Measurements from ENCODE around the gene UBE2O.

UBE2O gene

DNA sequence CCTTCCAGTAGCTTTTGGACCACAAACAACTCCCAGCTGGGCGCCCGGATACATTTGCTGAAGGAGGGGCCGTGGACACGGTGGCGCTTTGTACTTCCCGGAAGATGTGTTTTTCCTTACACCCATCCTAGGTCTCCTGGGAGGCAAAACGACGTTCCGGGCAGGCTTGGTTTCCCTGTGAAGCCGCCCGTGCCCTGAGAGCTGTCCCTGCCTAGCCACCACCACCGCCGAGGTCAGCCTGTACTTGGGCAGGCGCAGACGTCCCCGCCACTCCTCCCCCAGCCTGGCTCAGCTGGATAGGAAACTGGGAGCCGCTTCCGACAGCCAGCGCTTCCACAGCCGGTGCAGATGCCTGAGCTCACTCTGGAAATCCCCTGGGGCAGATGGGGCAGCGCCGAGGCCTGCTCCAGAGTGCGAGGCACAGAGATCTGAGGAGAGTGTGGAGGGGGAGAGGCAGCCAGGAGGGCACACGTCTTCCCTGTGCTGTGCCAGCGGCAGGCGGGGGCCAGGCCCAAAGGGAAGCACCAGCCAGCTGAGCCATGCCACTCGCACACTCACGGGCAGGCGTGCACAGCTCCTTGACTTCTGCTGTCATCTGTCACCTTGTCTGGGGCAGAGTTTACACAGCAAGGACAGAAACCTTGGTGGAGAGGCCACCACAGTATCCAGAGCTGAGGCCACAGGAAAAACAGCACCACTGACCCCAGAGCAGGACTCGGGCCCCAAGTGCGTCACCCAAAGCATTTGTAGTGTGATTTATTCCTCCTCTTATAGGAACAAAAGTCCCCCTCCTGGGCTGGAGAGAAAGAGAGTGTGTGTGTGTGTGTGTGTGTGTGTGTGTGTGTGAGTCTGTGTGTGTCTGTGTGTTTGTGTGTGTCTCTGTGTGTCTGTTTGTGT lies 45.3 kb upstream of the UBE2O start (continued):
- TF ChIP-seq ZBTB20 (tag by site-specific recombination; IDR thresholded peaks at IDR 0.05) (peak; percentile 79), ZBTB21 (tag by site-specific recombination; IDR thresholded peaks at IDR 0.05) (no peak), ZNF76 (tag by site-specific recombination; IDR thresholded peaks at IDR 0.05; ENCODE audit: borderline replicate concordance, low read depth) (0 out of 2 replicates have a peak, but pooled peaks have one; percentile 20), OSR2 (tag by site-specific recombination; IDR thresholded peaks at IDR 0.05) (peak; percentile 93), ZBTB7A (tag by site-specific recombination; IDR thresholded peaks at IDR 0.05; ENCODE audit: low read depth) (0 out of 2 replicates have a peak, but pooled peaks have one; percentile 15), ZNF600 (tag by site-specific recombination; IDR thresholded peaks at IDR 0.05) (peak; percentile 99), ZNF416 (tag by site-specific recombination; IDR thresholded peaks at IDR 0.05) (no peak), ZNF785 (tag by site-specific recombination; IDR thresholded peaks at IDR 0.05) (no peak)
- TF ChIP-seq, protein P1, sequence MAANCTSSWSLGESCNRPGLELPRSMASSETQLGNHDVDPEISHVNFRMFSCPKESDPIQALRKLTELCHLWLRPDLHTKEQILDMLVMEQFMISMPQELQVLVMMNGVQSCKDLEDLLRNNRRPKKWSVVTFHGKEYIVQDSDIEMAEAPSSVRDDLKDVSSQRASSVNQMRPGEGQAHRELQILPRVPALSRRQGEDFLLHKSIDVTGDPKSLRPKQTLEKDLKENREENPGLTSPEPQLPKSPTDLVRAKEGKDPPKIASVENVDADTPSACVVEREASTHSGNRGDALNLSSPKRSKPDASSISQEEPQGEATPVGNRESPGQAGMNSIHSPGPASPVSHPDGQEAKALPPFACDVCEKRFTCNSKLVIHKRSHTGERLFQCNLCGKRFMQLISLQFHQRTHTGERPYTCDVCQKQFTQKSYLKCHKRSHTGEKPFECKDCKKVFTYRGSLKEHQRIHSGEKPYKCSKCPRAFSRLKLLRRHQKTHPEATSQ (tag by site-specific recombination; IDR thresholded peaks at IDR 0.05) = no peak
- TF ChIP-seq, protein P2, sequence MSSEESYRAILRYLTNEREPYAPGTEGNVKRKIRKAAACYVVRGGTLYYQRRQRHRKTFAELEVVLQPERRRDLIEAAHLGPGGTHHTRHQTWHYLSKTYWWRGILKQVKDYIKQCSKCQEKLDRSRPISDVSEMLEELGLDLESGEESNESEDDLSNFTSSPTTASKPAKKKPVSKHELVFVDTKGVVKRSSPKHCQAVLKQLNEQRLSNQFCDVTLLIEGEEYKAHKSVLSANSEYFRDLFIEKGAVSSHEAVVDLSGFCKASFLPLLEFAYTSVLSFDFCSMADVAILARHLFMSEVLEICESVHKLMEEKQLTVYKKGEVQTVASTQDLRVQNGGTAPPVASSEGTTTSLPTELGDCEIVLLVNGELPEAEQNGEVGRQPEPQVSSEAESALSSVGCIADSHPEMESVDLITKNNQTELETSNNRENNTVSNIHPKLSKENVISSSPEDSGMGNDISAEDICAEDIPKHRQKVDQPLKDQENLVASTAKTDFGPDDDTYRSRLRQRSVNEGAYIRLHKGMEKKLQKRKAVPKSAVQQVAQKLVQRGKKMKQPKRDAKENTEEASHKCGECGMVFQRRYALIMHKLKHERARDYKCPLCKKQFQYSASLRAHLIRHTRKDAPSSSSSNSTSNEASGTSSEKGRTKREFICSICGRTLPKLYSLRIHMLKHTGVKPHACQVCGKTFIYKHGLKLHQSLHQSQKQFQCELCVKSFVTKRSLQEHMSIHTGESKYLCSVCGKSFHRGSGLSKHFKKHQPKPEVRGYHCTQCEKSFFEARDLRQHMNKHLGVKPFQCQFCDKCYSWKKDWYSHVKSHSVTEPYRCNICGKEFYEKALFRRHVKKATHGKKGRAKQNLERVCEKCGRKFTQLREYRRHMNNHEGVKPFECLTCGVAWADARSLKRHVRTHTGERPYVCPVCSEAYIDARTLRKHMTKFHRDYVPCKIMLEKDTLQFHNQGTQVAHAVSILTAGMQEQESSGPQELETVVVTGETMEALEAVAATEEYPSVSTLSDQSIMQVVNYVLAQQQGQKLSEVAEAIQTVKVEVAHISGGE (tag by site-specific recombination; conservative IDR thresholded peaks at IDR 0.05; ENCODE audit: low read depth) = no peak

DNA sequence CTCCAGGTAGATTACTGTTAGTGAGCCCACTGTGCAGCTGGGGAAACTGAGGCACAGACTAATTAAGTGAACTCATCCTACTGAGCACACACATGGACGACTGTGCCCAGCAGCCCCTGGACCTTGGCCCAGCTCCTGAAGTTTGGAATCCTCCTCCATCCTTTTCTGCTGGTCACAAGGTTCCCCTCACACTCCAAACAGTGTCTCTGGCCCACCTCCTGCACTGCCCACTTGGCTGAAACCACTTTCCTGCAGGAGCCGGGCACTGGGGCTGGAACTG lies 44.7 kb upstream of the UBE2O start:
- Histone ChIP-seq H3K36me3 (ENCODE audit: control insufficient read depth in 2 of 2, insufficient read depth in 1 of 2, low read length in 2 of 2) (no peaks in the 10 kb centered on the region), H3K9me3 (ENCODE audit: control insufficient read depth, insufficient read depth, low read depth, low read length) (no peaks in the 10 kb centered on the region), H3K4me1 (ENCODE audit: control insufficient read depth, insufficient read depth, low read length) (peaks cover 21% of the 10 kb centered on the region), H3K4me3 (ENCODE audit: low read depth, low read length) (no peak overlapping the region), H3K27ac (ENCODE audit: extremely low read depth, low read depth, low read length) (no peak overlapping the region)
- ChIA-PET CTCF (interaction anchor here (0.6 to 3.6 kb wide), 4 partner anchors 8 to 92 kb away, joined by 3 to 15 read pairs (median 4); partner anchors contain the start of gene AANAT), POLR2A (interaction anchor here (1.4 kb wide), 1 partner anchor 59 kb away, joined by 4 read pairs; no protein-coding TSS in a partner anchor)
- TF ChIP-seq, protein P3, sequence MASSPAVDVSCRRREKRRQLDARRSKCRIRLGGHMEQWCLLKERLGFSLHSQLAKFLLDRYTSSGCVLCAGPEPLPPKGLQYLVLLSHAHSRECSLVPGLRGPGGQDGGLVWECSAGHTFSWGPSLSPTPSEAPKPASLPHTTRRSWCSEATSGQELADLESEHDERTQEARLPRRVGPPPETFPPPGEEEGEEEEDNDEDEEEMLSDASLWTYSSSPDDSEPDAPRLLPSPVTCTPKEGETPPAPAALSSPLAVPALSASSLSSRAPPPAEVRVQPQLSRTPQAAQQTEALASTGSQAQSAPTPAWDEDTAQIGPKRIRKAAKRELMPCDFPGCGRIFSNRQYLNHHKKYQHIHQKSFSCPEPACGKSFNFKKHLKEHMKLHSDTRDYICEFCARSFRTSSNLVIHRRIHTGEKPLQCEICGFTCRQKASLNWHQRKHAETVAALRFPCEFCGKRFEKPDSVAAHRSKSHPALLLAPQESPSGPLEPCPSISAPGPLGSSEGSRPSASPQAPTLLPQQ (tag by site-specific recombination; IDR thresholded peaks at IDR 0.05) = no peak
- TF ChIP-seq, protein P4, sequence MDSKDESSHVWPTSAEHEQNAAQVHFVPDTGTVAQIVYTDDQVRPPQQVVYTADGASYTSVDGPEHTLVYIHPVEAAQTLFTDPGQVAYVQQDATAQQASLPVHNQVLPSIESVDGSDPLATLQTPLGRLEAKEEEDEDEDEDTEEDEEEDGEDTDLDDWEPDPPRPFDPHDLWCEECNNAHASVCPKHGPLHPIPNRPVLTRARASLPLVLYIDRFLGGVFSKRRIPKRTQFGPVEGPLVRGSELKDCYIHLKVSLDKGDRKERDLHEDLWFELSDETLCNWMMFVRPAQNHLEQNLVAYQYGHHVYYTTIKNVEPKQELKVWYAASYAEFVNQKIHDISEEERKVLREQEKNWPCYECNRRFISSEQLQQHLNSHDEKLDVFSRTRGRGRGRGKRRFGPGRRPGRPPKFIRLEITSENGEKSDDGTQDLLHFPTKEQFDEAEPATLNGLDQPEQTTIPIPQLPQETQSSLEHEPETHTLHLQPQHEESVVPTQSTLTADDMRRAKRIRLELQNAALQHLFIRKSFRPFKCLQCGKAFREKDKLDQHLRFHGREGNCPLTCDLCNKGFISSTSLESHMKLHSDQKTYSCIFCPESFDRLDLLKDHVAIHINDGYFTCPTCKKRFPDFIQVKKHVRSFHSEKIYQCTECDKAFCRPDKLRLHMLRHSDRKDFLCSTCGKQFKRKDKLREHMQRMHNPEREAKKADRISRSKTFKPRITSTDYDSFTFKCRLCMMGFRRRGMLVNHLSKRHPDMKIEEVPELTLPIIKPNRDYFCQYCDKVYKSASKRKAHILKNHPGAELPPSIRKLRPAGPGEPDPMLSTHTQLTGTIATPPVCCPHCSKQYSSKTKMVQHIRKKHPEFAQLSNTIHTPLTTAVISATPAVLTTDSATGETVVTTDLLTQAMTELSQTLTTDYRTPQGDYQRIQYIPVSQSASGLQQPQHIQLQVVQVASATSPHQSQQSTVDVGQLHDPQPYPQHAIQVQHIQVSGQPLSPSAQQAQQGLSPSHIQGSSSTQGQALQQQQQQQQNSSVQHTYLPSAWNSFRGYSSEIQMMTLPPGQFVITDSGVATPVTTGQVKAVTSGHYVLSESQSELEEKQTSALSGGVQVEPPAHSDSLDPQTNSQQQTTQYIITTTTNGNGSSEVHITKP (tag by site-specific recombination; IDR thresholded peaks at IDR 0.05) = peak; percentile 52; the same call in 1 of the 2 replicates
